Measurements from ENCODE around the gene HSF2BP. TPM values are rescaled to one million over a fixed set of nuclear protein-coding genes. Genes with fewer than 3 reads are reported as not detected.
"Not testable (repeated sequence)": the region's sequence is repeated elsewhere in the genome, so short reads cannot be mapped to it uniquely, and the experiment has no call there.

HSF2BP gene
- total RNA-seq, 1 experiment from 2014 or later, result 2.6 TPM

GRCh38 chr21:43598416-43599120 is 60.7 kb downstream of the HSF2BP start:
- peak; percentile 70 for DNase-seq (ENCODE audit: low read depth)

- DNase-seq (ENCODE audit: low read depth), result no peak
Observed at GRCh38 chr21:43597540-43598250, 61.6 kb downstream of the HSF2BP start.

- peak; percentile 88 for DNase-seq (ENCODE audit: low read depth)
Observed at GRCh38 chr21:43597052-43597451, 62.2 kb downstream of the HSF2BP start.

GRCh38 chr21:43596616-43597015 is 62.7 kb downstream of the HSF2BP start:
- no peak for DNase-seq (ENCODE audit: low read depth)

- DNase-seq (ENCODE audit: low read depth), result not testable (repeated sequence)
Observed at GRCh38 chr21:43595769-43596168, 63.5 kb downstream of the HSF2BP start.

- DNase-seq (ENCODE audit: low read depth), result no peak
Observed at GRCh38 chr21:43593078-43593477, 66.2 kb downstream of the HSF2BP start.

- DNase-seq (ENCODE audit: low read depth), result peak; percentile 90
Observed at GRCh38 chr21:43591571-43591970, 67.7 kb downstream of the HSF2BP start.

- peak; percentile 89 for DNase-seq (ENCODE audit: low read depth)
Observed at GRCh38 chr21:43590194-43590593, 69.1 kb downstream of the HSF2BP start.

GRCh38 chr21:43588957-43589356 is 70.3 kb downstream of the HSF2BP start:
- no peak for DNase-seq (ENCODE audit: low read depth)

GRCh38 chr21:43585924-43586413 is 73.3 kb downstream of the HSF2BP start:
- DNase-seq (ENCODE audit: low read depth), result peak; percentile 100

- DNase-seq (ENCODE audit: low read depth), result no peak
Observed at GRCh38 chr21:43585514-43585913, 73.8 kb downstream of the HSF2BP start.

GRCh38 chr21:43581453-43581852 is 77.8 kb downstream of the HSF2BP start:
- DNase-seq (ENCODE audit: low read depth), result no peak

- DNase-seq (ENCODE audit: low read depth), result no peak
Observed at GRCh38 chr21:43578677-43579303, 80.5 kb downstream of the HSF2BP start.

GRCh38 chr21:43575473-43575844 is 83.8 kb downstream of the HSF2BP start:
- no peak for DNase-seq (ENCODE audit: low read depth)

GRCh38 chr21:43574741-43575472 is 84.4 kb downstream of the HSF2BP start:
- DNase-seq (ENCODE audit: low read depth), result no peak

GRCh38 chr21:43573921-43574320 is 85.4 kb downstream of the HSF2BP start:
- DNase-seq (ENCODE audit: low read depth), result no peak

GRCh38 chr21:43572446-43572845 is 86.8 kb downstream of the HSF2BP start:
- peak; percentile 64 for DNase-seq (ENCODE audit: low read depth)

GRCh38 chr21:43571976-43572375 is 87.3 kb downstream of the HSF2BP start:
- no peak for DNase-seq (ENCODE audit: low read depth)

GRCh38 chr21:43570195-43570594 is 89.1 kb downstream of the HSF2BP start:
- DNase-seq (ENCODE audit: low read depth), result not testable (repeated sequence)

- DNase-seq (ENCODE audit: low read depth), result not testable (repeated sequence)
Observed at GRCh38 chr21:43562451-43562850, 96.8 kb downstream of the HSF2BP start.

GRCh38 chr21:43540561-43540960 is 118.7 kb downstream of the HSF2BP start:
- DNase-seq (ENCODE audit: low read depth), result not testable (repeated sequence)

All from LHCN-M2 (cell line).